ENCODE data around the gene SMURF2.
"Not testable (repeated sequence)": the region's sequence is repeated elsewhere in the genome, so short reads cannot be mapped to it uniquely, and the experiment has no call there.

The SMURF2 gene

DNA sequence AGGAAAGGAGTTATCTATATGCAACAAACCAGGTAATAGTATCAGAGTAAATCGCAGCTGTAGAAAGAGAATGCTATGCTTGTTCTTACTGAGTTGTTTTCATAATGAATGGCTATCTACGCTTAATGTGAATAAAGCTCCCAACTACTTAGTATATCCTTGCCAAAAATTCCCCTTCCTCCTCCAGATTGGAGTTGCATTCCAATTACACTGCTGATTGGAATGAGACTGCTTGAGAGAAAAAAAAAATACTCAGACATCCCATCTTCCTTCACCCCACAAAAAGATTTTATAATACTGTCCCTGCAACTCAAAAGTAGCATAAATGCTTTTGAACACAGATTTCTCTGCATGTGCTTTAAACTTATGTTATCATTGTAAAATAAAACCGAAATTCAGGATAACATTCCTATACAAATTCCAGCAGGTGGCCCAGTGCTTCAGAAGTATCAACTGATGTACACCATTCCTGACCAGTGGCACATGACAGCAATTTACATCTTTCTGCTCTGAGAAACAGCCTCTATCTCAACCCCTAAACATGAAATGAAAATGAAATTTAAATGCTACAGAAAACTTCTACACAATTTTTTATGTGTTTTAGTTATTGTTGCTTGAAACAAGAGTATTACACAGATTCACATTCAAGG lies 47.0 kb downstream of the SMURF2 start:
- TF ChIP-seq, protein P1, sequence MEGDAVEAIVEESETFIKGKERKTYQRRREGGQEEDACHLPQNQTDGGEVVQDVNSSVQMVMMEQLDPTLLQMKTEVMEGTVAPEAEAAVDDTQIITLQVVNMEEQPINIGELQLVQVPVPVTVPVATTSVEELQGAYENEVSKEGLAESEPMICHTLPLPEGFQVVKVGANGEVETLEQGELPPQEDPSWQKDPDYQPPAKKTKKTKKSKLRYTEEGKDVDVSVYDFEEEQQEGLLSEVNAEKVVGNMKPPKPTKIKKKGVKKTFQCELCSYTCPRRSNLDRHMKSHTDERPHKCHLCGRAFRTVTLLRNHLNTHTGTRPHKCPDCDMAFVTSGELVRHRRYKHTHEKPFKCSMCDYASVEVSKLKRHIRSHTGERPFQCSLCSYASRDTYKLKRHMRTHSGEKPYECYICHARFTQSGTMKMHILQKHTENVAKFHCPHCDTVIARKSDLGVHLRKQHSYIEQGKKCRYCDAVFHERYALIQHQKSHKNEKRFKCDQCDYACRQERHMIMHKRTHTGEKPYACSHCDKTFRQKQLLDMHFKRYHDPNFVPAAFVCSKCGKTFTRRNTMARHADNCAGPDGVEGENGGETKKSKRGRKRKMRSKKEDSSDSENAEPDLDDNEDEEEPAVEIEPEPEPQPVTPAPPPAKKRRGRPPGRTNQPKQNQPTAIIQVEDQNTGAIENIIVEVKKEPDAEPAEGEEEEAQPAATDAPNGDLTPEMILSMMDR (IDR thresholded peaks at IDR 0.05; ENCODE audit: low read depth, low read length) = no peak
- H3K9me3 ChIP-seq = no peaks in the 10 kb centered on the region
- H3K27me3 ChIP-seq = no peaks in the 10 kb centered on the region
- H3K4me3 ChIP-seq (ENCODE audit: low read depth, low read length) = no peak overlapping the region
- H3K4me1 ChIP-seq = no peaks in the 10 kb centered on the region
- H3K36me3 ChIP-seq = no peaks in the 10 kb centered on the region
- DNase-seq = no peak

DNA sequence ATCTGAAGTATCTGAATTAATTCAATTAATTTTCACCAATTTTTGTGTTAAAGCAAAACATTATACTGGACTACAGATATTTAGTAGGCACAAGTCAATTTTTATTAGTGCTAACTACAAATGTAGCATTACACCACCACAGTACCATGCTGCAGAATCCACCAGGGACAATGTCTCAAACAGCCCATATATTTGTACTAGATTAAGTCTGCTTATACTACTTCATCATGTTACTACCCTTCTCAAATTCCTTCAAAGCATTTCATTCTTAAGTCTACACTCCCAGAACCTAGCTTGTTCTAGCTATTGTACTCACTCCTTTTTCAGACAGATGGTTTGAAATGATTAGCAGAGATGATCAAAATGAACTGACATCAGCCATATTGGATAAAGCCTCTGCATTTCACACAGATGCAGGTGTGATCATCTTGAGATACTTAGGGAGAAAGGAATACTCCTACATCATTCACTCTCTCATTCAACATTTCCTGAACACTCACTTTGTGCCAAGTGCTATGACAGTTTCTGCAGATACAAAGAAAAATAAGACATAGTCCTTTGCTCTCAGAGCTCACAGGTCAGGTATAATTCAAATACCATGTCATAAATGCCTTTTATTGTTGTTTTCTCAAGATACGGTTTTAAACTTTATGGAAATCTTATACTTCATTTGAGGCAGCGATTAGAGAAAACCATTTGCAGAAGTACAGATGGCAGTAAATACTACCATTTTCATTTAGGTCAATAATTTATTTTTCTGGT lies 47.7 kb downstream of the SMURF2 start:
- H3K36me3 ChIP-seq = no peaks in the 10 kb centered on the region
- DNase-seq = no peak
- no peaks in the 10 kb centered on the region for H3K4me1 ChIP-seq
- no peaks in the 10 kb centered on the region for H3K27me3 ChIP-seq
- H3K4me3 ChIP-seq (ENCODE audit: low read depth, low read length) = no peak overlapping the region
- TF ChIP-seq, protein P1 (IDR thresholded peaks at IDR 0.05; ENCODE audit: low read depth, low read length) = no peak
- no peaks in the 10 kb centered on the region for H3K9me3 ChIP-seq

- H3K4me3 ChIP-seq (ENCODE audit: low read depth, low read length) = no peak overlapping the region
- no peaks in the 10 kb centered on the region for H3K36me3 ChIP-seq
- no peaks in the 10 kb centered on the region for H3K9me3 ChIP-seq
- no peak for DNase-seq
- TF ChIP-seq, protein P1 (IDR thresholded peaks at IDR 0.05; ENCODE audit: low read depth, low read length) = no peak
- H3K27me3 ChIP-seq = no peaks in the 10 kb centered on the region
- no peaks in the 10 kb centered on the region for H3K4me1 ChIP-seq
Measured at GRCh38 chr17:64611369-64611768, 50.7 kb downstream of the SMURF2 start.

- DNase-seq; H3K4me3 ChIP-seq (ENCODE audit: low read depth, low read length); H3K9me3 ChIP-seq; H3K27me3 ChIP-seq; H3K4me1 ChIP-seq; H3K36me3 ChIP-seq: not testable (repeated sequence)
Measured at GRCh38 chr17:64610244-64610643, 51.9 kb downstream of the SMURF2 start.

GRCh38 chr17:64608571-64608981 lies 53.5 kb downstream of the SMURF2 start:
- Histone ChIP-seq H3K36me3 (no peaks in the 10 kb centered on the region), H3K4me1 (no peaks in the 10 kb centered on the region; the same call in 1 of the 2 replicates), H3K27me3 (no peaks in the 10 kb centered on the region), H3K9me3 (no peaks in the 10 kb centered on the region), H3K4me3 (ENCODE audit: low read depth, low read length) (no peak overlapping the region)
- DNase-seq = no peak
- TF ChIP-seq, protein P1 (IDR thresholded peaks at IDR 0.05; ENCODE audit: low read depth, low read length) = no peak

DNA sequence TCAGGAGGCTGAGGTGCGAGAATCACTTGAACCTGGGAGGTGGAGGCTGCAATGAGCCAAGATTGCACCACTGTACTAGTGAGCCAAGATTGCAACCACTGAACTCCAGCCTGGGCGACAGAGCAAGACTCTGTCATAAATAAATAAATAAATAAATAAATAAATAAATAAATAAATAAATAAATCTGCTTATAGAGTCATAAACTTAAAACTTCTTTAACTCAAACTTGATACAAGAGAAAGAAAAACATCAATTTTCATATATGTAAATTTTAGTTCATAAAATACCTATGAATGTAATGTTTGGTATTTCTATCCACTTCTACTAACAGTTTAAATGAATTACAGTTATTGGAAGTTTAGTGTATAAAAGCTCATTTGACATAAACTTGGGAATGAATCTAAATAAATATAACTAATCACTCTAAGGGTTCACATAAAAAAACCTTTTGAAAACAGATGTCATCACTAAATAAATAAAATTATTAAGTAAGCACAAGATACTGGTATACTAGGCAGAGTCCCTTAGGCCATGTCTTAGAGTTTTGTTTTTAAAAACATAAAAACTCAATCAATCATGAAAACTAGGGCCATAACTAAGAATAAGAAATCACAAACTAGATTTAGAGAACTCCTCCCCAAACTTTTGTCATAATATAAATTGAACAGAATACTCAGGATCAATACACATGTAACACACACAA lies 54.1 kb downstream of the SMURF2 start:
- TF ChIP-seq, protein P1 (IDR thresholded peaks at IDR 0.05; ENCODE audit: low read depth, low read length) = no peak

GRCh38 chr17:64604532-64604931 lies 57.6 kb downstream of the SMURF2 start:
- H3K4me3 ChIP-seq (ENCODE audit: low read depth, low read length); H3K36me3 ChIP-seq; H3K9me3 ChIP-seq; H3K27me3 ChIP-seq; H3K4me1 ChIP-seq: not testable (repeated sequence)
- peak; percentile 12 for DNase-seq

More for the DNA sequence above, 54.1 kb downstream of the SMURF2 start:
- Histone ChIP-seq H3K4me3 (ENCODE audit: low read depth, low read length) (no peak overlapping the region), H3K4me1 (no peaks in the 10 kb centered on the region; the same call in 1 of the 2 replicates), H3K27me3 (no peaks in the 10 kb centered on the region), H3K36me3 (no peaks in the 10 kb centered on the region), H3K9me3 (no peaks in the 10 kb centered on the region)
- no peak for DNase-seq
